Mucosa of rectum (tissue), 2 donors: ENCODE data around the gene CHMP1A.
"Not testable (repeated sequence)": the region's sequence is repeated elsewhere in the genome, so short reads cannot be mapped to it uniquely, and the experiment has no call there.

Experiments
- H3K27ac ChIP-seq, 2 donors: one replicate each; pipeline ENCODE4 v1.7.0; 2013; ENCODE audit warnings: inconsistent platforms in 2 of 2, low read depth in 2 of 2, low read length in 2 of 2
- H3K27me3 ChIP-seq, 2 donors: one replicate each; pipeline ENCODE4 v1.7.0; 2013; ENCODE audit warnings: low read length in 2 of 2; ENCODE audit not compliant: control insufficient read depth in 2 of 2, insufficient read depth in 2 of 2
- H3K36me3 ChIP-seq, 2 donors: one replicate each; pipeline ENCODE4 v1.7.0; 2013; ENCODE audit warnings: low read length in 2 of 2; ENCODE audit not compliant: control insufficient read depth in 2 of 2, insufficient read depth in 2 of 2
- H3K4me1 ChIP-seq, 2 donors: one replicate each; pipeline ENCODE4 v1.7.0; 2013; ENCODE audit warnings: low read length in 2 of 2, mild to moderate bottlenecking in 1 of 2; ENCODE audit not compliant: control insufficient read depth in 2 of 2, insufficient read depth in 2 of 2
- H3K4me3 ChIP-seq, 2 donors: one replicate each; pipeline ENCODE4 v1.7.0; 2013; ENCODE audit warnings: low read length in 2 of 2
- H3K9ac ChIP-seq, 2 donors: one replicate each; pipeline ENCODE4 v1.7.0; 2013; ENCODE audit warnings: low read length in 2 of 2, low read depth in 1 of 2, mild to moderate bottlenecking in 1 of 2
- H3K9me3 ChIP-seq, 2 donors: one replicate each; pipeline ENCODE4 v1.7.0; 2013; ENCODE audit warnings: low read length in 2 of 2; ENCODE audit not compliant: control insufficient read depth in 2 of 2
- donor health status: healthy.
- donor health status: Normal muscosa, but diverticular disease.

Gene CHMP1A

DNA sequence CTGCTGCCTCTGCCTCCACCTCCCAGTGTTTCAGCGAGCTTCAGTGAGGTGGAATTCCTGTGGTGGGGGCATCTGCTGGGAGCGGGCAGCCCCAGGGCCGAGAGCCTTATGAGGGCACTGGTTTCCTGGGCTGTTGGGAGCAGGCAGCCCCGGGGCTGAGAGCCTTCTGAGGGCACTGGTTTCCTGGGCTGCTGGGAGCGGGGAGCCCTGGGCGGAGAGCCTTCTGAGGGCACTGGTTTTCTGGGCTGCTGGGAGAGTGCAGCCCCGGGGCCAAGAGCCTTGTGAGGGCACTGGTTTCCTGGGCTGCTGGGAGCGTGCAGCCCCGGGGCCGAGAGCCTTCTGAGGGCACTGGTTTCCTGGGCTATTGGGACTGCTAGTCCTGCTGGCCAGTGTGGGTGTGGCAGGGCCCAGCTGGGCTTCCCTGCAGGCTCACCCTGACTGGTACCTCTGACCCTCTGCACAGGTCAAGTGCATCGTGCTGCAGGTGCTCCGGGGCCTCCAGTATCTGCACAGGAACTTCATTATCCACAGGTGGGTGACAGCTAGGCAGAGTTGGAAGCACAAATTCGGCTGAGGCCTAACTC lies 34.6 kb upstream of the CHMP1A start:
- Histone ChIP-seq H3K9ac (no peak overlapping the region), H3K9me3 (no peaks in the 10 kb centered on the region), H3K4me1 (peaks cover 14 to 16% of the 10 kb centered on the region in 2 donors), H3K36me3 (peaks cover 40 to 50% of the 10 kb centered on the region in 2 donors), H3K27ac (no peak overlapping the region), H3K27me3 (no peaks in the 10 kb centered on the region), H3K4me3 (no peak overlapping the region)

DNA sequence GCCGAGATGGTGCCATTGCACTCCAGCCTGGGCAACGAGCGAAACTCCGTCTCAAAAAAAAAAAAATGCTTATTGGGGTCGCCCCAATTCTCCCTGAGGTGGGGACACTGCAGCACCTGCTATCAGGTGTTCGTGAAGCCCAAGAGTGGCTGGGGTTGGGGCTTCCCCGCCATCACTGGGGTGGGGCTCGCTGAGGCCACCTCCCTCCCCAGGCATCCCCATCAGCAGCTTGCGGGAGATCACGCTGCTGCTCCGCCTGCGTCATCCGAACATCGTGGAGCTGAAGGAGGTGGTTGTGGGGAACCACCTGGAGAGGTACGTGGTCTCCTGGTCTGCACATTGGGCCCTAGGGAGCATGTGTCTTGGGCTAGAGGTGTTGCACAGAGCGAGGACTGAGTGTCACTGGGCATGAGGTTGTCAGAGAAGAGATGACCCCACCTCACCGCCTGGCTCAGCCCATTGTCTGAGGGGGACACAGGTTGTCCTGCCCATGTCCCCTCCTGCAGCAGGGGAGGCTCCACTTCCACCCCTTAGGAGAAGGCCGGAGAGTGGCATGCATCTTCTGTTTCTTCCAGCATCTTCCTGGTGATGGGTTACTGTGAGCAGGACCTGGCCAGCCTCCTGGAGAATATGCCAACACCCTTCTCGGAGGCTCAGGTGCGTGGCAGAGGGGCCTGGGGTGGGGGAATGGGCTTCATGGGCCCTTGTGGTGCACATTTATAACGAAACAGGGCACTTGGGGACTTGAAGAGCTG lies 33.9 kb upstream of the CHMP1A start:
- no peak overlapping the region for H3K9ac ChIP-seq
- no peaks in the 10 kb centered on the region for H3K27me3 ChIP-seq
- peaks cover 40 to 47% of the 10 kb centered on the region in 2 donors for H3K36me3 ChIP-seq
- H3K4me1 ChIP-seq = peaks cover 14 to 15% of the 10 kb centered on the region in 2 donors
- H3K4me3 ChIP-seq = no peak overlapping the region
- H3K27ac ChIP-seq = no peak overlapping the region
- no peaks in the 10 kb centered on the region for H3K9me3 ChIP-seq

DNA sequence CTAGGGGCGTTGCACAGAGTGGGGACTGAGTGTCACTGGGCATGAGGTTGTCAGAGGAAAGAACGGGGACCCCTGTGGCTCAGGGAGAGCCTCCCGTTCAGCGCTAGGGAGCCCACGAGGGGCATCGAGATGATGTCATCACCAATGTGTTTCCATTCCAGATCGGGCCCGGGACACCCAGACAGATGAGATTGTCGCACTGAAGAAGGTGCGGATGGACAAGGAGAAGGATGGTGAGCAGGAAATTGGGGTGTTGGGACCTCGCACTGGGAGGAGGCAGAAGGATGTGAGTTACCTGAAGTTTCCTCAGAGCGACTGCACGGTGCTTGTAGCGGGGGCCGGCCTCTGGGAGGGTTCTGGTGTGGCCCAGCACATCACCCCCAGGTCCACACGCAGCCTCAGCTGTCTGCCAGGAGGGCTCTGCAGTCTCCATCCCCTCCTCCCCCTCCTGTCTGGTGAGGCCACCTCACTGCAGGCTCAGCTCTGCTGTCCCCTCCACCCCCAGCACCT lies 32.9 kb upstream of the CHMP1A start:
- Histone ChIP-seq H3K4me1 (peaks cover 15 to 16% of the 10 kb centered on the region in 2 donors), H3K27me3 (no peaks in the 10 kb centered on the region), H3K27ac (no peak overlapping the region), H3K36me3 (peaks cover 37 to 44% of the 10 kb centered on the region in 2 donors), H3K4me3 (no peak overlapping the region), H3K9ac (no peak overlapping the region), H3K9me3 (no peaks in the 10 kb centered on the region)

DNA sequence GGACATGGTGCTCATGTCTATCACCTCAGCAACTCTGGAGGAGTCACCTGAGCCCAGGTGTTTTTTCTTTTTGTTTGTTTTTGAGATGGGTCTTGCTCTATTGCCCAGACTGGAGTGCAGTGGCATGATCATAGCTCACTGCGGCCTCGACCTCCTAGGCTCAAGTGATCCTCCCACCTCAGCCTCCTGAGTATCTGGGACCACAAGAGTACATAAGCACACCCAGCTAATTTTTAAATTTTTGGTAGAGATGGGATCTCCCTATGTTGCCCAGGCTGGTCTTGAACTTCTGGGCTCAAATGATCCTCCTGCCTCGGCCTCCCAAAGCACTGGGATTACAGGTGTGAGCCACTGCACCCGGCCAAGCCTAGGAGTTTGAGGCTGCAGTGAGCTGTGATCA lies 32.1 kb upstream of the CHMP1A start:
- peaks cover 31 to 41% of the 10 kb centered on the region in 2 donors for H3K36me3 ChIP-seq
- H3K9me3 ChIP-seq, H3K27me3 ChIP-seq, H3K27ac ChIP-seq, H3K4me3 ChIP-seq, H3K9ac ChIP-seq: not testable (repeated sequence)
- H3K4me1 ChIP-seq = peaks cover 15 to 16% of the 10 kb centered on the region in 2 donors

DNA sequence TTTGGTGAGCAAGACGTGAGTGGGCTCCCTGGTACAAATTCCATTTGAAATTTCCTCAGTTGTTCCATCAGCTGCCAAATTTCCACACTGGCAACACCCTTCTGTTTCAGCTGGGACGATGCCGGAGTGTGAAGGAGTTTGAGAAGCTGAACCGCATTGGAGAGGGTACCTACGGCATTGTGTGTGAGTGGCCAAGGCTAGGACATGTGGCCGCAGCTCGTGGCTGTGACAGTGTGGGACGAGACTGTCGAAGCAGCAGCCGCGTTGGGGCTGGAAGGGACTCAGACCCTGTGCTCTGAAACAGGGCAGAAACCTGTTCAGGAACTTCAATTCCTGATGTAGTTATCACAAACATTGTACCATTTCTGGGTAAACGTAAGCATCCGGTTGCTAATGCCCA lies 31.6 kb upstream of the CHMP1A start:
- H3K9ac ChIP-seq = no peak overlapping the region
- no peak overlapping the region for H3K27ac ChIP-seq
- no peaks in the 10 kb centered on the region for H3K27me3 ChIP-seq
- H3K36me3 ChIP-seq = peaks cover 31 to 38% of the 10 kb centered on the region in 2 donors
- no peak overlapping the region for H3K4me3 ChIP-seq
- H3K9me3 ChIP-seq = no peaks in the 10 kb centered on the region
- H3K4me1 ChIP-seq = peaks cover 15 to 16% of the 10 kb centered on the region in 2 donors

DNA sequence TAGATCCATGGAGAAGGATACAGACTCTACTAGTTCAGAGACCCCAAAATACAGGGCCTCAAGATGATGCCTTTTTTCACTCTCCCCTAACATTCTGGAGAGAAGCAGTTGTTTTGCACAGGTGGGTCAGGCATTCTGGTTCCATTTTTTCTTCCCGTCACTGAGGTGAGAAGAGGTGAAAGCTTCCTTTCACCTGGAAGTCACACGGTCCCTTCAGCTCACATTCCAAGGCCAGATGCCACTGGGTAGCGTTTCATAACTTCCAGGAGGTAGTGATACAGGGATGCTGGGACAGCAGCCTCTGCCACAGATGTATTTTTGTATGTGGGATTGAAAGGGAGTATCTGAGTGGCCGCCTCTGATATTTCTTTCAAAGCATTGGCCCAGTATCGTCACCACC lies 30.9 kb upstream of the CHMP1A start:
- Histone ChIP-seq H3K36me3 (peaks cover 23 to 32% of the 10 kb centered on the region in 2 donors), H3K9me3 (no peaks in the 10 kb centered on the region), H3K9ac (no peak overlapping the region), H3K27ac (no peak overlapping the region), H3K4me3 (no peak overlapping the region), H3K4me1 (peaks cover 15 to 16% of the 10 kb centered on the region in 2 donors), H3K27me3 (no peaks in the 10 kb centered on the region)

DNA sequence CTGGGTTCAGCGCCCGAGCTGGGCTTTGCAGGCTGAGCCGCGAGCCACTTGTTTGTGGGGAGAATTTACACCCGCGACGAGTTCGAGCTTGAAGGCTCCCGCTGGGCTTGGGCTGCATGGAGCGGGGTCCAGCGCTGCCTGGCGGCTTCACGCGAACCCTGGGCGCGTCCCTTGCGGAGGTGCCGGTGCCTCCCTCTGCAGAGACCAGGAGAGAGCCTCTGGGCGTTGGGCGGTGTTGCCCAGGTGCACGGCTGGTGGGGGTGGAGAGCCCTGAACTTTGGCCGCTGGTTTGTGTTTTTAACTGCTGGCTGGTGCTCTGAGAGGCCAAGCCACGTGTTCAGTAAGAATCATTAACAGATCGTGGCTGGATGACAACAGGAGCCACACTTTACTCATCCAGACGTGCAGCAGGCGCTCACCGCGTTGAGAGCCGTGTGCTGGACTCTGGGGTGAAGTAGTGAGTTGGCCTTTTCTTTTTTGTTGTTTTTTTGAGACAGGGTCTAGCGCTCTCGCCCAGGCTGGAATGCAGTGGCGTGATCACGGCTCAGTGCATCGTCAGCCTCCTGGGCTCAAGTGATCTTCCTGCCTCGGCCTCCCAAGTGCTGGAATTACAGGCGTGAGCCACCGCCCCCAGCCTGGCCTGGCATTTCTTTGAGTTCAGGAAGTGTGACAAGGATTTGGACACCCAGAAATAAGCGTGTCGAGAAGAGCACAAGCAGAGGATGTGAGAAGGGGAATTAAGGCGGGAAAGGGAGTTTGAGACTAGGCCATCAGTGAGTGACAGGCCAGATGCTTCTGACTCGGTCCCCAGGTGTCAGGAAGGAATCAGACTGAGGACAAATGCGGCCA lies 29.8 kb upstream of the CHMP1A start:
- Histone ChIP-seq H3K36me3 (peaks cover 20 to 25% of the 10 kb centered on the region in 2 donors), H3K27me3 (no peaks in the 10 kb centered on the region), H3K4me1 (peaks cover 15 to 16% of the 10 kb centered on the region in 2 donors), H3K9ac (peak overlapping the region; percentile 65 to 66), H3K4me3 (peak overlapping the region; percentile 77 to 89), H3K9me3 (no peaks in the 10 kb centered on the region), H3K27ac (peak overlapping the region; percentile 85 to 93)

DNA sequence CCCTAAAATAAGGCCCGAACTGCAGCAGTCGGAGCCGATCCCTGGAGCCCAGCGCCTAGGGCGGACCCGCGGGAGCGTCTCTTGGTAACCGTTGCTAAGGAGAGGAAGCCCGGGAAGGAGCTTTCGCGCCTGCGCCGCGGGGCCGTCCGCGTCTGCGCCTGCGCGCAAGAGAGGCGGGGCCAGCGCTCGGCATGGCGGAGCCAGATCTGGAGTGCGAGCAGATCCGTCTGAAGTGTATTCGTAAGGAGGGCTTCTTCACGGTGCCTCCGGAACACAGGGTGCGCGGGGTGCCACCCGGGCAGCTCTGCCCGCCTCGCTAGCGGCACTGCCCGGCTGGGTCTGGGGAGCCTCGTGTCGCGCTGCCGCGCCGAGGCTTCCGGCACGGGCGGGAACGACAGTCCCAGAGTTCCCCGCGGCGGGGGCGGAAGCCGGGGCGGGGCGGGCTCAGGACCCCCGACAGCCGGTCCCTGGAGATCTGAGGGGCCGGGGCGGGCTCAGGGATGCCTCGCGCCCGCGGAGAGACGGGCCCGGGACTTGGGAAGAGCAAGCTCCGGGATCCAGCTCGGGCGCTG lies 29.1 kb upstream of the CHMP1A start, which contains the start of gene CDK10:
TSS of gene CDK10 (plus strand) at position 170 of the 572 bp plus-strand sequence. CDS start at position 192, 22 bp downstream.
- Histone ChIP-seq H3K27ac (peak within 1 kb of the TSS; percentile 85 to 93), H3K36me3 (peaks cover 17 to 20% of the 10 kb centered on the region in 2 donors), H3K4me1 (peaks cover 15 to 16% of the 10 kb centered on the region in 2 donors), H3K27me3 (no peaks in the 10 kb centered on the region), H3K9ac (peak within 1 kb of the TSS; percentile 66 to 88), H3K9me3 (no peaks in the 10 kb centered on the region), H3K4me3 (peak within 1 kb of the TSS; percentile 77 to 89)

DNA sequence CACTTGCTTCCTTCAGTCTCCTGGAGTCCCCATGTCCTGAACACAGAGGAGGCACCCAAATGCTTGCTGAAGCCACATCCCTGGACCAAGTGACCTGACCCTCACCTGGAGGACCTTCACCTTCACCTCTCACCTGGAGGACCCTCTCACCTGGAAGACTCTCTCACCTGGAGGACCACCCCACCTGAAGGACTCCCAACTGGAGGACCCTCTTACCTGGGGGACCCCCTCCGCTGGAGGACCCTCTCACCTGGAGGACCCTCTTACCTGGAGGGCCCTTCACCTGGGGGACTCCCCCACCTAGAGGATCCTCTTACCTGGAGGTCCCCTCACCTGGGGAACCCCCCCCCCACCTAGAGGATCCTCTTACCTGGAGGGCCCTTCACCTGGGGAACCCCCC lies 28.4 kb upstream of the CHMP1A start:
- no peak overlapping the region for H3K9ac ChIP-seq
- peaks cover 13 to 14% of the 10 kb centered on the region in 2 donors for H3K36me3 ChIP-seq
- no peak overlapping the region for H3K4me3 ChIP-seq
- peaks cover 15 to 16% of the 10 kb centered on the region in 2 donors for H3K4me1 ChIP-seq
- no peaks in the 10 kb centered on the region for H3K9me3 ChIP-seq
- H3K27ac ChIP-seq = no peak overlapping the region
- no peaks in the 10 kb centered on the region for H3K27me3 ChIP-seq
